ENCODE results near the gene ABRAXAS1. TPM values are rescaled to one million over a fixed set of nuclear protein-coding genes. Genes with fewer than 3 reads are reported as not detected.

Gene ABRAXAS1
- total RNA-seq, 2 donors from 2014 or later = 5.9 to 17.1 TPM

DNA sequence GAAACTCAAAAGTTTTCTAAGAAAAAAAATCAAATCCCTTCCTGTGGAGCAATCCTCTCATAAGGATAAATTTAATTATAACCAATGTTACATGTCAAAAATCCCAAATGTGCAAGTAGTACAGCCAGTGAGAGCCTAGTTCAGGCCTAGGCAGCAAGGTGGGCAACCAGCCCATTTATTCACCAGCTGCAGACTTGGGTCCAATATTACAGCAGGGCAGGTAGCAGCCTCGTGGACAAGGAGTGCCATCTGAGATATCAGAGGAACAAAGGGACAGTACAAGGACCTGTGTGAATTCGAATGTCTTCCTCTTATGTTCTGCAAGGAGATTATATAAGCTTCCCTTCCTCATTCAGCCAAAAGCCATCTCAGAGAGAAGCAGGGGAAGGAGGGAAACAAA is 35.9 kb downstream of the ABRAXAS1 start:
- TF ChIP-seq, protein P1, sequence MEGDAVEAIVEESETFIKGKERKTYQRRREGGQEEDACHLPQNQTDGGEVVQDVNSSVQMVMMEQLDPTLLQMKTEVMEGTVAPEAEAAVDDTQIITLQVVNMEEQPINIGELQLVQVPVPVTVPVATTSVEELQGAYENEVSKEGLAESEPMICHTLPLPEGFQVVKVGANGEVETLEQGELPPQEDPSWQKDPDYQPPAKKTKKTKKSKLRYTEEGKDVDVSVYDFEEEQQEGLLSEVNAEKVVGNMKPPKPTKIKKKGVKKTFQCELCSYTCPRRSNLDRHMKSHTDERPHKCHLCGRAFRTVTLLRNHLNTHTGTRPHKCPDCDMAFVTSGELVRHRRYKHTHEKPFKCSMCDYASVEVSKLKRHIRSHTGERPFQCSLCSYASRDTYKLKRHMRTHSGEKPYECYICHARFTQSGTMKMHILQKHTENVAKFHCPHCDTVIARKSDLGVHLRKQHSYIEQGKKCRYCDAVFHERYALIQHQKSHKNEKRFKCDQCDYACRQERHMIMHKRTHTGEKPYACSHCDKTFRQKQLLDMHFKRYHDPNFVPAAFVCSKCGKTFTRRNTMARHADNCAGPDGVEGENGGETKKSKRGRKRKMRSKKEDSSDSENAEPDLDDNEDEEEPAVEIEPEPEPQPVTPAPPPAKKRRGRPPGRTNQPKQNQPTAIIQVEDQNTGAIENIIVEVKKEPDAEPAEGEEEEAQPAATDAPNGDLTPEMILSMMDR (IDR thresholded peaks at IDR 0.05) = no peak
- TF ChIP-seq POLR2A (IDR thresholded peaks at IDR 0.05) = no peak
- WGBS, 2 donors = 42 to 48% methylated on average over 2 of the region's 2 CpGs
- H3K36me3 ChIP-seq (replicated peaks in 1 of 2; ENCODE audit: insufficient read depth in 1 of 2, low read depth in 2 of 2) = peaks cover 0 to 3% of the 10 kb centered on the region in 2 donors
- H3K4me3 ChIP-seq = no peak overlapping the region
- intact Hi-C loops (cut with DNase I) = no loop called here
- H3K27ac ChIP-seq = no peak overlapping the region
- ATAC-seq = no peak
- DNase-seq = no peak
- peaks cover 7% of the 10 kb centered on the region for H3K4me1 ChIP-seq
- no peaks in the 10 kb centered on the region for H3K27me3 ChIP-seq
- H3K9me3 ChIP-seq = no peaks in the 10 kb centered on the region

DNA sequence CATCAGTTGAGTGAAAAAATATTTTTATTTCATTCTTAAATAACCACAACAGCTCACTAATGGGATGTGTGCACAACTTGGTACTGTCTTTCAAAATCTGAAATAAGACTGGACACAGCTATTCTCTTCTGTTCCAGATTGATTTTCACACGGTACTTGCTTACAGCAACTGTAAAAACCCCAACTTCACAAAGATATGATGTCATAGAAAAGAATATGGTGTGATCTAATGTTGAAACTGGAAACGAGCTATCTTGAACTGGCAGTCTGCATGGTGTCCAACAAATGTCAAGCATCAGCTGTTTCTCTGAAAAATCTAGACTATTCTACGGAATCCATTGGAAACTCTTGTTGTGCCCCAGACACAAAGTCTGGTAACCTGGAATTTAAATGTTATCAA is 44.0 kb downstream of the ABRAXAS1 start:
- no peak overlapping the region for H3K4me3 ChIP-seq
- DNase-seq (no peak), ATAC-seq (no peak)
- H3K9me3 ChIP-seq = no peaks in the 10 kb centered on the region
- intact Hi-C loops (cut with DNase I) = no loop called here
- H3K36me3 ChIP-seq (replicated peaks in 1 of 2; ENCODE audit: insufficient read depth in 1 of 2, low read depth in 2 of 2) = peaks cover 0 to 22% of the 10 kb centered on the region in 2 donors
- no peak for TF ChIP-seq POLR2A (IDR thresholded peaks at IDR 0.05)
- TF ChIP-seq, protein P1 (IDR thresholded peaks at IDR 0.05) = no peak
- H3K27me3 ChIP-seq = peaks cover 0 to 5% of the 10 kb centered on the region in 2 donors
- no peak overlapping the region for H3K27ac ChIP-seq
- WGBS, 2 donors = 71 to 75% methylated on average over 3 of the region's 3 CpGs
- no peaks in the 10 kb centered on the region for H3K4me1 ChIP-seq

DNA sequence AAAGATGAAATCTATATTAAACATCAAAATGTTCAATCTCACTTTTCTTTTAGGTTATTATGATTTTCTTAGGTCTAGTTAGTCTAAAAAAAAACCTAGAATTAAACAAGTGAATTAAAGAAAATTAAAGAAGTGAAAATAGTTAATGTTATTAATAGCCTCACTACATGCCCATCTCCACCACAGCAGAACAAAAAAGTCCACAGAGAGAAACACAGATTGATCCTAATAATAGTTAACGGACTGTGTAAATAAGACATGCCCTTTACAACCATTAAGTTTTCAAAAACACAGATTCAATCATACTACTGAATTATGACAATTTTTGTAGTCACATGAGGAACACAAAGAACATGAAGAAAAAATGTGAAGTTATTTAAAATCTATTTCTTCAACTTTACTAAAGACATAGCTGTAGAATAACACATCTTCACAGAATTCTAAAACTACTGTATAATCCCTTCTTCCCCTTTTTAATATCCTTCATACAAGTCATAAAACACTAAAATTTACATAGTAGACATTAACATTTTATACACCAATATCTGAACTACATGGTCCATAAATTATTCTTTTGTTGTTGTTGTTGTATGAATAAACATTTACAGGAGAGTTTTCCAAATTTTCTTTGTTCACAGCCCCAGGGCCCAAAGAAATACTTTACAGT is 44.6 kb downstream of the ABRAXAS1 start:
- intact Hi-C loops (cut with DNase I) = no loop called here
- Histone ChIP-seq H3K36me3 (replicated peaks in 1 of 2; ENCODE audit: insufficient read depth in 1 of 2, low read depth in 2 of 2) (peaks cover 0 to 20% of the 10 kb centered on the region in 2 donors), H3K4me1 (no peaks in the 10 kb centered on the region), H3K4me3 (no peak overlapping the region), H3K9me3 (no peaks in the 10 kb centered on the region), H3K27ac (no peak overlapping the region), H3K27me3 (peaks cover 0 to 5% of the 10 kb centered on the region in 2 donors)
- TF ChIP-seq, protein P1 (IDR thresholded peaks at IDR 0.05) = no peak
- TF ChIP-seq POLR2A (IDR thresholded peaks at IDR 0.05) = no peak
- no peak for DNase-seq
- 83 to 84% methylated on average over 1 of the region's 1 CpG for WGBS, 2 donors
- ATAC-seq = no peak

DNA sequence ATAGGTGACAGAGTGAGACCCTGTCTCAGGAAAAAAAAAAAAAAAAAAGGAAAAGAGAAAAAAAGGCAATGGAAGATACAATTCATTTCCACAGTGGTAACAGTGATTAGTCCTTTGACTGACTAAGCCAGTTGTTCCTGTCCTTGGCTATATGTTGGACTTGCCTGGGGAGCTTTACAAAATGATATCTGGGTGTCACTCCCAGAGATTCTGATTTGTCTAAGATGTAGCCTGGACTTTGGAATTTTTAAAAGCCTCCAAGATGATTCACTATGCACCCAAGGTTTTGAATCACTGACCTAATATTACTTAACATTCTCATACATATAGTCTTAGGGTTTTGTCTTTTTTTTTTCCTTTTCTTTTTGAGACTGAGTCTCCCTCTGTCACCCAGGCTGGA is 46.2 kb downstream of the ABRAXAS1 start:
- TF ChIP-seq, protein P1 (IDR thresholded peaks at IDR 0.05) = no peak
- TF ChIP-seq POLR2A (IDR thresholded peaks at IDR 0.05) = no peak
- Histone ChIP-seq H3K4me3 (no peak overlapping the region), H3K9me3 (no peaks in the 10 kb centered on the region), H3K27ac (no peak overlapping the region), H3K36me3 (replicated peaks in 1 of 2; ENCODE audit: insufficient read depth in 1 of 2, low read depth in 2 of 2) (peaks cover 0 to 20% of the 10 kb centered on the region in 2 donors), H3K27me3 (peaks cover 0 to 5% of the 10 kb centered on the region in 2 donors), H3K4me1 (no peaks in the 10 kb centered on the region)
- intact Hi-C loops (cut with DNase I) = no loop called here
- no peak for ATAC-seq
- DNase-seq = no peak

DNA sequence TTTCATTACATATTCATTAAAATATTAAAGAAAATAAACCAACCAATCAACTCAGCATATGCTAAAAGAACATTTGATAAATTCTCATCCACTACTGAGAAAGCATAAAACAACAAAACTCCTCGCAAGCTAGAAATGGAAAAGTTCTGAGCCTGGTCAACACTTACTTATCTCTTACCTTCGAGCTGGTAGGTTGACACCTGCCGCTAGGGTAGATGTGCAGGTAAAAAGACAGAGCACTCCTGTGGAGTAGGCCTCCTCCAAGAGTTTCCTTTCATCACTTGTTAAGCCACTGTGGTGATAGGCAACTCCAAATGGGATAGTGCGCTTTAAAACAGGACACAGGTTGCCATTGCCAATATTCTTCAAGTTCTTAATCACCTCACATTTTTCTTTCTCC is 48.2 kb downstream of the ABRAXAS1 start:
- H3K9me3 ChIP-seq = no peaks in the 10 kb centered on the region
- peaks cover 0 to 11% of the 10 kb centered on the region in 2 donors for H3K36me3 ChIP-seq (replicated peaks in 1 of 2; ENCODE audit: insufficient read depth in 1 of 2, low read depth in 2 of 2)
- H3K27me3 ChIP-seq = peaks cover 0 to 5% of the 10 kb centered on the region in 2 donors
- no peak for DNase-seq
- TF ChIP-seq, protein P1 (IDR thresholded peaks at IDR 0.05) = no peak
- no peak for TF ChIP-seq POLR2A (IDR thresholded peaks at IDR 0.05)
- no peaks in the 10 kb centered on the region for H3K4me1 ChIP-seq
- H3K4me3 ChIP-seq = no peak overlapping the region
- no peak overlapping the region for H3K27ac ChIP-seq
- intact Hi-C loops (cut with DNase I) = no loop called here
- 81 to 87% methylated on average over 4 of the region's 4 CpGs for WGBS, 2 donors
- no peak for ATAC-seq

All from body of pancreas (tissue), 4 donors.